Epidermal melanocyte (primary cell): ENCODE results near the gene MYO1H.

Source experiments
- DNase-seq: peaks from one replicate; pipeline ENCODE4 v3.0.0; 2011; ENCODE audit warnings: low spot score; ENCODE audit not compliant: insufficient read length

The MYO1H gene

DNA sequence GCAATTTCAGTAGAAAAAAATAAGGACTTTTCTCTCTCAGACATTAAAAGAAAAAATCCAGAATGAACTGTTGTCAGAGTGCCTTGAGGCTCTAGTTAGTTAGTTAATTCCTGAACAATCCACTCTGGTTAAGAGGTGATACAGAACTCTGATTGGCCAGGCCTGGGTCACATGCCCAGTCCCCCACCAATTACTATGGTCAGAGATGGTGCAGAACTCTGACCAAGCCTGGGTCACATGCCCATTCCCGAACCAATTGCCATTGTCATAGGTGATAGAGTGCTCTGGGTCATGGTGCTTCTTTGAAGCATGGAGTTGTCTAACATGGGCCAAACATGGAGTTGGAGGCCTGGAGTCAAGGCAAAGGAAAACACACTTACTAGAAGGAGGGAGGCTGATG is 11.1 kb upstream of the MYO1H start:
- no peak for DNase-seq

DNA sequence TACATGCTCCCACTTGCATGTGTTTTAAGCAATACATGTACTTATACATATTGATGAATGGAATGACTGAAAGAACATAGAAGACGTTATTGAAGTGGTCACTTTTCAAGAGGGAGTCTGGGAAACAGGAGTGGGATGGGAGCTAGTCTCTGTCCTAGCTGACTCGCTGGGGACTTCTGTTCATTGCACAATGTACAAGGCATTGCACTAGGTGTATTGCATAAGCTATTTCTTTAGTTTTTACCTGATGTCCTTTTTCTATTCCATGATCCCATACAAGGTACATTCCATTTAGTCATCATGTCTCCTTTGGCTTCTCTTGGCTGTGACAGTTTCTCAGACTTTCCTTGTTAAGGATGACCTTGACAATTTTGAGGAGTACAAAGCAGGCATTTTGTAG is 4.0 kb upstream of the MYO1H start:
- DNase-seq, result no peak

DNA sequence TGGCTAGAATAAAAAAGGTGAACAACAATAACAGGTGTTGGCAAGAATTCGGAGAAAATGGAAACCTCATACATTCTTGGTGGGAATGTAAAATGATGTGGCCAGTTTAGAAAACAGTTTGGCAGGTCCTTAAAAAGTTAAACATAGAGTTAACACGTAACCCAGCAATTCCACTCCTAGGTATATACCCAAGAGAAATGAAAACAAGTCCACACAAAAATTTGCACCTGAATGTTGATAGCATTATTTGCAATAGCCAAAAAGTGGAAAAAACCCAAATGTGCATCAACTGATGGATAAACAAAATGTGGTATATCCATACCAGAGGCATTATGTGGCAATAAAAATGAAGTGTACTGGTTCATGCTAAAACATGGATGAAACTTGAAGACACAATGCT is 2.3 kb upstream of the MYO1H start:
- DNase-seq, result no peak

DNA sequence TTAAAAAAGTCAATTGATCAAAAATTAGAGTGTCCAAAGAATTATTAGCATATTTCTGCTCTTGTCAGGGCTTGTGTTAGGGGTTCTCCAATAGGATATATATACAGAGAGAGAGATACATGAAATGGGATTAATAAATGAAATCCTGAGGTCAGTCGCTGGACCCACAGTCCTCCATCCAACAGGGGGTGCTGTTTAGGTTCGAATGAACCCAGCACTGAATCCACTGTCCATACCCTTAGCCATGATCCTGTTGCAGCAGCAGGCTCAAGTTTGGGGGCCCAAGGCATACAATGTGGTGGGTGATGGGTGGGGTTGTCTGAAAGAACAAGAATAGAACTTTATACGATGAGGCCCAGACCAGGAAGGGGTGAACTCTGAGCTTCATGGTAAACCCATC is 780 bp upstream of the MYO1H start:
- DNase-seq, result no peak

DNA sequence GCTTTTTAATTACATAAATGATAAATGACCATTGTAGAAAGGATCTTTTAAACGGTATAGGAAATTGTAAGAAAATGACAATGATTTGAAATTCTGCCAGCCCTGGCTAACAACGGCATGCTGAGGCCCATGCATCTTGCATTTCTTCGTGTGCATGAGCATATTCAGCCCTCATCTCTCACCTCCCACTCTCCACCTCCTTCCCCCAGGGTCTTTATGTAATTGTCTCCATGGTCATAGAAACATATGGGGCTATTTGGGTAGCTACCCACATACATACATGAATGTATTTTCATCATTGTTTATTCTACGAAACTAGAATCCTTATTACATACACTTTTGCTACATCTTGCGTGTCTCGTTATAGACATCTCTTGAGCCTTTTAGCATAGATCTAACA is 4.5 kb downstream of the MYO1H start:
- DNase-seq, result no peak

DNA sequence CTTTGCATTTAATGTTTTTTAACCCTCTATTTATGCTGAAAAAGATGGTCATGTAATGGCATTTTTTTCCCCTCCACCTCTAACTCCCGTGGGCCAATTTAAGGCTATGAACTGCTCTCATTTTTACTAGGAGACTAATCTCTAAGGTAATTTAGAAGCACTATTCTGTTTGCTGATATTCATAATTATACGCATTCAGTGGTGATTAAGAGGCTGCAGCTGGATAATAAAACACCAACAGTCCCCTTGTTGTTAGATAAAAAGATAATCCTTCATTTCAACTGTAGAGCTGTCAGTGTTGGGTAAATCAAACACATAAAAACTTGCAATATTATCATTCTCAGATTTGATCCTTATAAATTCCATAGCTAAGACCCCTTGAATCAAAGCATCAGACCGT is 8.9 kb downstream of the MYO1H start:
- DNase-seq, result no peak

DNA sequence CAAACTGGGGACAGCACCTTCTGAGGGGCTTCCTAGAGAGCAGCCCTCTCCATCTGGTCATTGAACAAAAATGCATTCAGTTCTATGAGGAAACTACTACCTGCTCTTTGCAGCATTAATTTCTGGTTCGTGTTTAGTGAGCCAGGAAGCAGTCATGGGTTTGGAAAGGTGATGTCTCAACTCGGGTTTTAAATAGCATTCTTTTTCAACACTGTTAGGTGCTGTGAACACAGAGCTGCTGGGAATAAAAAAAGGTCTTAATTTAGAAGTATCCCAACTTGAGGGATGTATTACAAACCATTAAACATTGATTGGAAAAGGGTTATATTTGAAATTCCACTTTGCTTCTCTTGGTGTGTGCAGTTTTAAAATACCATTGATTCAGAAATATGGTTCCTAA is 9.3 kb downstream of the MYO1H start:
- DNase-seq, result no peak

DNA sequence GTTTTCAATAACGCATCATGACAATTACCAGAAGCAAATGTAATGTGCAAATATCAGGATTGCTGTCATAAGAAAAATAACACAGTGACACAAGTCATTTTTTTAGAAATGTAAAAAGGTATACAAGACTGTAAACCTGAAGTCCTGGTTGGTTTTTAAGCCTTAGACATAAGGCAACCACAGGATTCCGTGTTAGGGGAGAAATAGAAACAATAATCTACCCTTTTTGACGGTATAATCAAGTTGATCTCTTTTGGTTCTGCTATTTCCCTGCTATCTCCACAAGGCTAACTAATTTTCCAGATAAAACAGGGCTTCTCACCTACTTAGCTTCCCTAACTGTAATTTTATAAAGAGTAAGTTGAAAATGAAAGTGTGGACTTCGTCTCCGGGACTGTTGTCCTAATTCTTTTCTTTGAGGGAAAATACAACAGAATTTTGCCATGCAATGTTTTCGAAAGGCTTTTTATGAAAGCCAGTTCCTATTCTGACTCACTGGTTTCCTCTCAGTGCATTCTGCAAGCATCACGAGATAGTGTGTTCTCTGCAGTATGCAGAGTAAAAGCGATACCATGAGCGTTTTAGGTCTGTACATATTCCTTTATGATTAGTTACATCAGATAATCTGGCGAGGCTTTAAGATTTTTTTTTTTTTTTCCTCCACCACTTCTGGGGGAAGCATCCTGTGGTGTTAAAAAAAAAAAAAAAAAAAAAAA is 10.6 kb downstream of the MYO1H start:
- no peak for DNase-seq

DNA sequence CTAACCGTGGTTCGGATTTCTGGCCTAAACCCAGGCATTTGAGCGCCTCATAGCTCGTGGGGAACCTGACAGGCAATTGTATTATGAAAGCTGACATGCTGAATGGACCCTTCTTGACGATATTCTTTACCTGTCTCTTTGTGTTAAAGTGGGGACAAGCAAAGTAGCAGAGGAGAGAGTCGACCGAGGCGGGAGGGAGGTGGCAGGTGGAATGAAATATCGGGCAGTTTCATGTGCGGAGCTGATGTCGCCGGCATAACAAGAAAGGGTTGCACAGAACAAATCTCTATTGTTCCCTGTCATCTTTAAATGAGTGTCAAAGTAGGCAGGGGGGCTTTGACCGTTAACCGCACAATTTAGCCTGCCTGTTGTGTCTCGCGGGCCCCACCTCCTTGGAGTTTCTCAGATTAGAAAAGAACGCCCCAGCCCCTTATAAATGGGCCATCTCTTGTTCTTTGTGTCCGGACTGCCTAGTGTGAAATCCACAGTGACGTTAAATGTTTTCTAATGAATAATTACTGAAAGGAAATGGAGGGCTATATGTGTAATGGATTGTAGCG is 11.5 kb downstream of the MYO1H start:
- DNase-seq, result no peak

DNA sequence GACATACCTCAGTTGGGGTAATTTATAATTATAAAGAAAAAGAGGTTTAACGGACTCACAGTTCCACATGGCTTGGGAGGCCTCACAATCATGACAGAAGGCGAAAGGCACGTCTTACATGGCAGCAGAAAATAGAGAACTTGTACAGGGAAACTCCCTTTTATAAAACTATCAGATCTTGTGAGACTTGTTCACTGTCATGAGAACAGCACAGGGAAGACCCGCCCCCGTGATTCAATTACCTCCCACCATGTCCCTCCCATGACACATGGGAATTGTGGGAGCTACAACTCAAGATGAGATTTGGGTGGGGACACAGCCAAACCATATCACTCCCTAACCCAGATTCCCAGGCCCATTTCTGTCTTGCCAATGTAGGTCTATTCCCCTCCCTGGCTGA is 22.1 kb downstream of the MYO1H start:
- DNase-seq, result no peak

DNA sequence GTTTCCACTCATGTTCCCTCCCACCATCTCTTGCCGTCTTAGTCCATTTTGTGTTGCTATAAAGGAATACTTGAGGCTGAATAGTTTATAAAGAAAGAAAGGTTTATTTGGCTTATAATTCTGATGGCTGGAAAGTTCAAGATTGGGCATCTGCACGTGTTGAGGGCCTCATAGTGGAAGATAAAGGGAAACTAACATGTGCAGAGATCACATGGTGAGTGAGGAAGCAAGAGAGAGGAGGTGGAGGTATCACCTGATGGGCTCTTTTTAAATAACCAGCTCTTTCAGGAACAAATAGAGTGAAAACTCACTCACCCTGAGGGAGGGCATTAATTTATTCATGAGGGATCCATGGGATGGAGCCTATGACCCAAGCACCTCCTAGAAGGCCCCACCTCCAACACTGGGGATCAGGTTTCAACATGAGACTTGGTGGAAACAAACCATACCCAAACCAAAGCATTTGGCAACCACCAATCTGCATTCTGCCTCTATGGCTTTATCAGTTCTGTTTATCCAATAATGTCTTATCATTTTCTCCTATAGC is 29.5 kb downstream of the MYO1H start:
- DNase-seq, result no peak

DNA sequence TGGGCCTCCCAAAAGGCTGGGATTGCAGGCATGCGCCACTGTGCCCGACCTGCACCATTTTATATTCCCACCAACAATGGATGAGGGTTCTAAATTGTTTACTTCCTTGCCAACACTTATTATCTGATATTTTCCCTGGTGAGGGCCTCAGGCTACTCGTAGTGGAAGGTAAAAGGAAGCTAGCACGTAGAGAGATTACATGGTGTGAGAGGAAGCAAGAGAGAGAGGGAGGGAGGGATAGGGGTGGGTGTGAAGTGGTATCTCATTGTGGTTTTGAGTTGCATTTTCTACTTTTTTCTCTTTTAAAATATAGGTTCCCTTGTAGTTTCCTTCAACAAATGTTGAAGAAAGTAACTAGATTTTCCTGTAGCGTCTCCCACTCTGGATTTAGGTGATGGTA is 30.9 kb downstream of the MYO1H start:
- DNase-seq, result no peak

DNA sequence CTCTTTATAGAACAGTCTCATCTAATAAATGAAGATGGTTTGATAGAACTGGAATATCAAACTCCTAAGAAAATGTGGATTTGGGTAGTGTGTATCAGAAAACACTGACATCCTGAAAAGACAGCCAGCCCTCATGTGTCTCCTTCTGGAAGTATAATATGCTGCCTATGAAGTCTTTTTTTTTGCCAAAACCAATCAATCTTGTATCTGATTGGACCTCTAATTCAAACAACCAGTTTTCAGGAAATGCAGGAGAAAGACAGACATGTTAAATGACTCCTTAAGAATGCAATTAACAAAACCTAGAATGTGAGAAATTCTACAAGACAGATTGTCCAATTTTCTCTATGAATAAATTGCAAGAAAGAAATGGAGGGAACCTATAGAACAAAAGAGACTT is 34.3 kb downstream of the MYO1H start:
- no peak for DNase-seq

DNA sequence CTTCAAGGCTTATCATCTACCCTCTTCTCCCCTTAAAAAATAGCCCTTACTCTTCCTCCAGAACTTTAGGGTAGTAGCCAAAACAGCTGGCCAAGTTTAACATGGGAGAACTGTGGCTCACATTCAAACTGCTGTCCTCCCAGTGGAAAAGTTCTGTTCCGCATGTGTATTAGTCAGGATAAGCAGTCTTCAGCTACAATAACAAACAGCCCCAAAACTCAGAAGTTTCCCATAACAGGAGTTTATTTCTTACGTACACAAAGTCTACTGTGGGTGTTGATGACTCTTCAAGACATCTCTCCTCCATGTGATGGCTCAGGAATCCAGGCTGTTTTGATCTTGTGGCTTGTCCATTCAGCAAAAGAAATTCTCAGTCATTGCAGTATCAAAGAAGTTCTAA is 35.5 kb downstream of the MYO1H start:
- no peak for DNase-seq

DNA sequence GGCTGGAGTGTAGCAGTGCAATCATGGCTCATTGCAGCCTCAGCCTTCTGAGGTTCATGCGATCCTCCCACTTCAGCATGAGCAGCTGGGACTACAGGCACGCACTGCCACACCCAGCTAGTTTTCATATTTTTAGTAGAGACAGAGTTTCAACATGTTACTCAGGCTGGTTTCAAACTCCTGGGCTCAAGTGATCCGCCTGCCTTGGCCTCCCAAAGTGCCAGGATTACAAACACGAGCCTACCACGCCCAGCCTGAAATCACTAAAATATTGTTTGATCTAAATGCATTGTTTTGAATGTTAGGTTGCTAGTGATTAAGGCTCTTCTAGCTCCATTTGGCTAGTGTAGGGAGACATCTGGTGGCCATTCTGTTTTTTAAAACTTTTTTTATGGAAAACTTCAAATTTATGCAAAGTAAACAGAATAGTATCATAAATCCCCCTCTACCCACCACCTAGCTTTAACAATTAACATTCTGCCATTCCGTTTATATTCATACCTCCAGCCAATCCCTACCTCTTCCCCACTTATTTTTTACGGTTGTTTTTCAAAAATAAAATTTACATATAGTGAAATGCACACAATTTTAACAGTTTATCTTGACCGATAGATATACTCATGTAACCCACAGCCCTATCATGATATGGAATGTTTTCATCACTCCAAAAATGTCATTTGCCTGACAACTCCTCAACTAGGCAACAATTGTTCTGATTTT is 37.8 kb downstream of the MYO1H start:
- peak; percentile 62 for DNase-seq

DNA sequence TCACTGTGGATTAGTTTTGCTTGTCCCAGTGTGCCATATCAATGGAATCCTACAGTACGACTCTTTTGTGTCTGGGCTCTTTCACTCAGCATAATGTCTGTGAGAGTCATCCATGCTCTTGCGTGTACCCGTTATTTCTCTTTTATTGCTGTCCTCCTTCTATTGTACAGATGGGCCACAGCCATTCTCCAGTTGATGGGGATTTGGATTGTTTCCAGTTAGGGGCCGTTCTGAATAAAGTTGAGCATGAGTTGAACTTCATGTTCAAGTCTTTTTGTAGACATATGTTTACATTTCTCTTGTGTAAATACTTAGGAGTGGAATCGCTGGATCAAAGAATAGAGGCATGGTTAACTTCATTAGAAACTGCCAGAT is 38.3 kb downstream of the MYO1H start:
- no peak for DNase-seq

DNA sequence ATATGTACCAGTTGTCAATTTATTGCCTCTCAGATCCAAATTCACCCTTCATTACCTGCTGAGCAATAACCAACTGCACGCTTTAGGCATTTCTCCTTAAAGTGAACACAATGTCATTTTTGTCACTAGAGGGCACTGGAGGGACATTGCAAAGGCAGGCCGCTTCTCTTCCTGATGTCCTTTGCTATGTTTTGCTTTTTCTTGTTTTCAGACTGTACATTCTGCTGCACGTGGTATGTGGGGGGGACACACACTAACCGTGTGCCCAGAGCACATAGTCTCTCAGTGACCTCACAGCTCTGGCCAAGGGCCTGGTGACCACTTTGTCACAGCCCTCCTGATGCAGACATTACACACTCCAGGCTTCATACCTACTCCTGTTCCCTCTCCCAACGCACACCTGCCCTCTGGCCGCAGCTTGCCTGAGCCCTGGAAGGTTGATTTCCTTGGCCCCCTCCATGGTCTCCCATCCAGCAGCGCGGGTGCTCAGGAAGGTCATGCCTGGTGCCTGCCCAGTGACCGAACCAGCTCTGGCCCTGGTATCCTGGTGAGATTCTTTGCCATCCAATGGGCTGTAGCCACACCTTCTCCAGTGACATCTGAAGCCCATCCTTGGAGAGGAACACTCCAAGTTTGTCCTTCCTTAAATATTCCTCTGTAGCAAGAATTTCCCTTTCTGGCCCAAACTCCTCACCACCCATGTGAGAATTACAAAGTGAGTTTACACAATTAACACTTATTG is 39.9 kb downstream of the MYO1H start:
- DNase-seq, result no peak

DNA sequence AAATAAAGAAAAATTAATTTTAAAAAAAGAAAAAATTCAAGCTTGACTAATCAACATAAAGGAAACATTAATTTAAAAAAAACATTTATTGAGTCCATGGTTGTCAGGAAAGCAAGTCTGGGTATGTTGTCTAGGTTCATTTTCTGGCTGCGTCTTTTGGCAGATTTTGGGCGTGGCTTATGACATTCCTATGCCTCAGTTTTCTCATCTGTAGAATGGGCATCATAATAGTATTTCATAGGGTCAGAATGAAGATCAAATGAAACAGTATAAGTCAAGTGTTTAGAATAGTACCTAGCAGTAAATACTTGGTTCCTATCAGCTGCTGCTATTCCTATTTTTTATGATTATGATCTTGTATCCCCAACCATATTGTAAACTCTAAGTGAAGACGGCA is 40.5 kb downstream of the MYO1H start:
- DNase-seq, result no peak

DNA sequence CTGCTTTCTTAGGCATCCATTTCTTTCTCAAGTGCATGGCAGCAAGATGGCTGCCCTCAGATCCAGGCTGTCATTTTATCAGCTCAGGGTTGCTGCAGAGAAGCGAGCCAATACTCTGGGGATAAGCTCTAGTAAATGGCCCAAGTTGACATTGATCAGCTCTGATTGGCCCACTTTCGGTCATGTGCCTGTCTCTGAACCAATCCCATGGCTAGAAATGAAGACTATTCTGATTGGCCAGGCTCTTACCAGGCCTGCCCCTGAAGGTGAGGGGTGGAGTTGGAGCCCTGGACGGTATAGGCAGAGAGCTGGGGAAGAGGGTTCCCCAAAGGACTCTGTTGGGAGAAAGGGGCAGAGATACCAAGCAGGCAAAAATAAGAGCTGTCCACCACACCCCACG is 41.4 kb downstream of the MYO1H start:
- DNase-seq, result no peak

DNA sequence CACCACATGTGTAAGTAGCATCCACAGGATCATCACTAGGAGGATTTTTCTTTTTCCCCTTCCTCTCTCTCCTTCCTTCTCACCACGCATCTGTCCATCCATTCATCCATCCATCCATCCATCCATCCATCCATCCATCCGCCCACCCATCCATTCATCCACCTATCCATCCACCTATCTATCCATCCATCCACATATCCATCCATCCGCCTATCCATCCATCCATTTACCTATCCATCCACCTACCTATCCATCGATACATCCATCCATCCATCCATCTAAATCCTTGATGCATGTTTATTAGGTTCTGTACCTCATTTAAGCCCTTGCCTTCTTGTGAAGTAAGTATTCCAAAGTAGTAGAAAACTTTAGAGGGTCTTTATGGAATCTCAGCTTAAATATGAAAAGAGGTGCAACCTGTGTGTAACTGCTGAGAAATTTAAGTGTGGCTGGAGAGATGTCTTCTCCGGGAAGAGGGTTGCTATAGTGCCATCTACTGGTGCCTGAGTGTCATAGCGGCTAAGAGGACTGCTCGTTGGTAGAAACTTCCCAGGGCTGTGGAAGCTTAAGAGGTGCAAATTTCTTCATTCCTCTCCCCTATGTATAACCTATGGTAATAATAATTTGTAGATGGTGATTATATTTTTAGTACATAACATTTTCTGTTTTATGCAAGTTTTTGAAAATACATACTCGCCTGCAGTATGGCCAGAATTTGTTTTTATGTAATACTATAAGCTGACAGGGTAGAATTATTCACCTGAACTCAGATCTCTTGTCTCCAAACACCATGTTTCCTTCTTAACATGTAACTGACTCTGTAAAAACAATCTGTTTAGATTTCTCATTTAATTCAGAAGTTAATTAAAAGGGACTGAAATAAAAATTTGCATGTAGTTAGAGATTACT is 46.0 kb downstream of the MYO1H start:
- peak; percentile 85 for DNase-seq

DNA sequence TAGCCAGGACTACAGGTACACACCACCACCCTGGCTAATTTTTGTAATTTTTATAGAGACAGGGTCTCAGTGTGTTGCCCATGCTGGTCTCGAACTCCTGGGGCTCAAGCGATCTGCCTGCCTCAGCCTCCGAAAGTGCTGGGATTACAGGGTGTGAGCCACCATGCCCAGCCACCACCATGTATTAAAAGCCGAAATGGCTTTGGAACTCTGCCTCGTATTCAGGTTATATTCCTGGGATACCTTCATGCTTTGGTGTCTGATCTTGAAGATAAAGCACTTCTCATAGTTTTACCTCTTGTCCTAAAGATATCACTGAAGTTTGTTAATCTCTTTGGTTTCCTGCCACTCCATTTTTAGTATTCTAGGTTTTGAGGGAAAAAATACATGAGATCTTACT is 47.2 kb downstream of the MYO1H start:
- no peak for DNase-seq
